GM21447 (cell line): ENCODE results near the gene CPED1.
"Not testable (repeated sequence)": the region's sequence is repeated elsewhere in the genome, so short reads cannot be mapped to it uniquely, and the experiment has no call there.

Source experiments
- ATAC-seq: cut with Tn5 transposase; IDR thresholded peaks from one replicate; pipeline ENCODE4 v1.9.1; 2021; ENCODE audit not compliant: unreplicated experiment

The CPED1 gene

GRCh38 chr7:120979765-120980499, 8.6 kb upstream of the CPED1 start:
- no peak for ATAC-seq

DNA sequence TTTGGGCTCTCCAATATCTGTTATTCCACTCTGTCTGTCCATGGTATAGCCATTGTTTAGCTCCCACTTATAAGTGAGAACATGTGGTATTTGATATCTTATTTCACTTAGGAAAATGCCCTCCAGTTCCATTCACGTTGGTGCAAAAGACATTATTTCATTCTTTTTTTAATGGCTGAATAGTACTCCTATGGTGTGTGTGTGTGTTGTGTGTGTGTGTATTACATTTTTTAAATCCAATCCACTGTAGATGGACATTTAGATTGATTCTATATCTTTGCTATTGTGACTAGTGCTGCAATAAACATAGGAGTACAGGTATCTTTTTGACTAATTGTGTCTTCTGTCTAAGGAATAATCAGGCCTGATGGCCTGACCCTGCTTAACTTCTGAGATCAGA, 7.4 kb upstream of the CPED1 start:
- no peak for ATAC-seq

DNA sequence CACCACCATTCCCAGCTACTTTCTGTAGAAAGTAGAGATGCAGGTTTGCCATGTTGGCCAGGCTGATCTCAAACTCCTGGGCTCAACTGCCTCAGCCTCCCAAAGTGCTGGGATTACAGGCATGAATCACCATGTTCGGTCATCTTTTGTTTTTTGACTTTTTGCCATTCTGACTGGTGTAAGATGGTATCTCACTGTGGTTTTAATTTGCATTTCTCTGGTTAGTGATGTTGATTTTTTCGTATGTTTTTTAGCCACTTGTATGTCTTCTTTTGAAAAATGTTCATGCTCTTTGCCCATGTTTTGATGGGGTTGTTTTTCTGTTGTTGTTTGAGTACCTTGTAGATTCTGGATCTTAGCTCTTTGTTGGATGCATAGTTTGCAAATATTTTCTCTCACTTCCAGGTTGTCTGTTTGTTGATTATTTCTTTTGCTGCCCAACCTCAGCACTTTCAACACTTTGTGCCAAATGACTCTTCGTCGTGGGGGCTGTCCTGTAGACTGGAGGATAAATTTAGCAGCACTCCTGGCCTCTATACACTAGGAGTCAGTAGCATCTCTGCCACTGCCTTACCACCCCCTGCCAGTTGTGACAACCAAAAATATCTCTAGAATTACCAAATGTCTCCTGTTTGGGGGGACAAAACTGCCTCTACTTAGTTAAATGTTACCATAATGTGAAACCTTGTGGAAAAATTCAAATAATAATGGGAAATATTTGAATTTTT, 6.5 kb upstream of the CPED1 start:
- ATAC-seq: no peak

DNA sequence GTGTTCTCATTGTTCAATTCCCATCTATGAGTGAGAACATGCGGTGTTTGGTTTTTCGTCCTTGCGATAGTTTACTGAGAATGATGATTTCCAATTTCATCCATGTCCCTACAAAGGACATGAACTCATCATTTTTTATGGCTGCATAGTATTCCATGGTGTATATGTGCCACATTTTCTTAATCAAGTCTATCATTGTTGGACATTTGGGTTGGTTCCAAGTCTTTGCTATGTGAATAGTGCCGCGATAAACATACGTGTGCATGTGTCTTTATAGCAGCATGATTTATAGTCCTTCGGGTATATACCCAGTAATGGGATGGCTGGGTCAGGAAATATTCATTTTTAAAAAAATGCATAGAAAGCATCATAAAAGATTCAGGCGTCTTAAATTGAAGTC, 4.9 kb upstream of the CPED1 start:
- not testable (repeated sequence) for ATAC-seq

DNA sequence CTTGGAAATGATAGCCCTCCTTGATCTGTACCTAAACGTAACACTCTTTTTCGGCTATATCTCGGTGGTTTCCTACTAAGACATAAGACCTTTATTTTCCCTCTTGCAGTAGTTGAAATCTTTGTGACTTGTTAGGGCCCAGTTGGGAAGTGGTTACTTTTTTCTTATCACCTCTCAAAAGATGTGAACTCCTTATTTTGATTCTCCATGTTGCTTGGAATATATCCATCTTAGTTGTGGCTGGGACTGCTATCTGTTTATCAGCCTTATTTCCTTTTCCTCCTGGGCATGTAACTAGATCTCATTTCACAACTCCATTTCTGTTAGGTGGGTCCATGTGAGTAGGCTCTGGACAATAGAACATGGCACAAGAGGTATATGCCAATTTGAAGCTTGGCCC, 4.1 kb upstream of the CPED1 start:
- ATAC-seq: no peak

DNA sequence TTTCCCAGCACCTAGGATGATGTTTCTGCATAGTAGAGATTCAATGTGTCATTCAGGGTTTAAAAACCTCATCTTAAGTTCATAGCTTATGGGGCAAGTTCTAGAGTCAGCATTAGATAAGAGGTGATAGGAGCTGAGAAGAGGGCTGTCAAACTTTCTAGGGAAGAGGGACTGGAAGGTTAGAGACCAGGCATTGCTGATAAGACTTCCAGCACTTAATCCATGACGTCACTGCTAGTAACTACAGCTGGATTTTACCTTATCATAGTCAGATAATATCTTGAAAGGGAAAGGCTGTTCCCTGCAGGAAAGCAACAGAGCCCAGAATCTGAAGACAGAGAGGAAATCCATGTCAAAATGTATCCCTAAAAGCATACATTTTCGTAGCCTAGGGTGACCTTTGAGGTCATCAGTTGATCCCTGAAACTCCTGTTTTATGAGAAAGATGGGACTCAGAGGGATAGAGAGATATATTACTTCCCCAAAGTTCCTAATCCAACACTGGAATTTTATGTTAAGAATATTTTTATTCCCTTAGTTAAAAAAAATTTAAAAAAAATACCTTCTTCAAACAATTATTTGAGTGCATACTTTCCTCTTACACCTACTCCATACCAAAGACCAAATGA, 3.3 kb upstream of the CPED1 start:
- no peak for ATAC-seq

GRCh38 chr7:120985839-120986238, 2.7 kb upstream of the CPED1 start:
- ATAC-seq: no peak

- no peak for ATAC-seq
Observed at GRCh38 chr7:120986650-120987049, 1.9 kb upstream of the CPED1 start.

- ATAC-seq: no peak
Observed at GRCh38 chr7:120987280-120987679, 1.2 kb upstream of the CPED1 start.

DNA sequence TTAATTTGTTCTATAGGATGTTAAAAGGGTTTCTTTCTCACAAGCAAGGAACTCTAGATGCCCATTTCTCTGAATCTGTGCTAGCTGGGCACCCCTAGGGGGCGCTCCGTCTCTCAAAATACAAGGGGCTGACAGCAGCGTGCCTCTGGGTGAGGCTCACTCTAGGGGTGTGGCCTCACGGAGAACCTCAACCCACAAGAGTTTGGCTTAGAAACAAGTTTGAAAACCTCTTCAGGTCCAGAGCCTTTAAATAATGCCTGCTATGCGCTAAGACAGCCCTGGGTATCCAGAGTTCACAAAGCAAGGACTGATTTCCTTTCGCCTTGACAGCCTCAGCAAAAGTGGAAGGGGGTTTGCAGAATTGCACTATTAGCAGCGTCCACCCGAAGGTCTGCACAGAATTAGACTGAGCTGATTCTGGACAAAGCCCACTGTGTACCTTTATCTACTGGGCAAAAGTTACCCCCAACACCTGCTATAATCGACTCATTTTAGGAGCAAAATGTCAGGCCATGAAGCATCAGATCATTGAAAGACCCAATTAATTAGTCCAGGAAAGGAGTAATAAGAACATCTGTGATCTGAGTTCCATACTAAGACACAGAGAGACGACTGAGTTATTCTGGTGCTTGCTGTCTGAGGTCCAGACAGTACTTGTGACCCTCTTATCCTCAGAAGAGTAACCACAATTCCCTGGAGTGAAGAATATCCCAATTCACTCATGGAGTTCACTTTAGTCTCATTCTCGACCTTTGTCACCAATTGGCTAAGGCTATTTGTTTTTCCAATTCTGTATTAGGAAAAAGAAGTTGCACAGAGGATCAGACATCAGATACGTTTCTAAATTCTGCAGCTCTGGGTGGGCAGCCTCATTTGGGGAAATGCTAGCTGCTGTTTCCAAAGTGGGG, 574 bp upstream of the CPED1 start:
- ATAC-seq: peak; percentile 94

DNA sequence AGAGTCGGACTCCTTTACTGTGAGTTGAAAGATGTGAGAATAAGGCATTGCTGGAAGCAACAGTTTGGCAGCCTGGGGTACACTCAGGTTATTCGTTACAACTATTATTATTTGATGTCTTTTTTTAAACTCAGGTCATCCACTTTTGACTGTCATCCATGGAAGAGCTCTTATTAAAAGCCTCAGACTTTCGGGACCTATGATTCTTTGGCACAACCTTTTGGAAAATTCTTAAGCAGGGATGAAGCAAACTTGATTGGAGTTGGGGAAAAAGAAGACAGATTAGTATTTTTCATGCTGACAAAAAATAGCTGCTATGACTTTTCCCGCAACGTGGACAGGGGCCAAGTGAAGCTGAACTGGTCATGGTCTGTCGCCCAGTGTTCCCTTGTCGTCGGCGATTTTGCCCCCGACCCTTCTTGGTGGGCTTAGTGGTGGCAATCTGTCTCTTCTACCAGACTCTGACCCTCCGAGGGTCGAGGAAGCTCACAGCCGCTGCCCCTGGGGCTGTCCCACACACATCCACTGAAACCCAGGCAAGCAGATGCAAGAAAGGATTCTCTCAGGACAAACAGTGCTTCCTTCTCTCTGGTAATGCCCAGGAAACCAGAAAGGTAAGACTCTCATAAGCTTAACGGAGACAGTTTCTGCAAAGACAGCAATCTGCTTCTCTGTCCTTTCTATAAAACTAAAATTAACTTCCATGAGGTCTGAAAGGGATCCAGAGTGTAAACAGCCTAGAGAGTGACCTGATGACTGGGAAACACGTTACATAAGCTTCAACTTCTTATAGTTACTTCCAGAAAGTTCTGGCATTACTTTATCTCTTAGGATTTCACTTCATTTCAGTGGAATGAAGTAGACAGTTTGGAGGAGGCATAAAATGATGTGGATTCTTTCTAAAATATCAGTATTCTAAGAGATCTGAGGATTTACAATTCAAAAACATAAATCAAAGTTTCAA, 1.0 kb downstream of the CPED1 start:
- no peak for ATAC-seq

- no peak for ATAC-seq
Observed at GRCh38 chr7:120990468-120991118, 2.1 kb downstream of the CPED1 start.

GRCh38 chr7:120991161-120991560, 2.6 kb downstream of the CPED1 start:
- ATAC-seq: no peak

- ATAC-seq: no peak
Observed at GRCh38 chr7:120991581-120991980, 3.1 kb downstream of the CPED1 start.

- ATAC-seq: no peak
Observed at GRCh38 chr7:120992272-120992964, 3.9 kb downstream of the CPED1 start.

DNA sequence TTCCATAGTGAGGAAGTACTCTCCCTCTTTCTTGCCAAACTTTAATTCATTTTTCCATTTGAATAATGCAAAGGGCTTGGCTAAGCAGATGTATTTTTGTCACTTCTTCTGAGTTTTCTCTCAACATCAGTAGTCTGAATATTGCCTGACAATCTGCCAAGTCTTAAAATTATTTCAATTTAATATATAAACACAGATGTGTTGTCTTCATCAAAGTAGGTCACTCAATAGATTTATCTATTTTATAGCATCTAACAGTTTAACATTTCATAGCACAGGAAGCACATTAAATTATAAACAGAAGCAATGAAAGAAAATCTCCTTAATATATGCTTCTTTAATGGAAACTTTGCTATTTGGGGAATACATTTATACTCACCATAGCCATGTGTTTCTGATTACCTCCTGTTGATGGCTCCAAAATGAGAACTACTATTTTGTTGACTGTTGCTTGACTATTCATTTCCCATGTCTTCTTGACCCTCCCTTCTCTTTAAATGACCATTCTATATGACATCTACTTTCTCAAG, 4.5 kb downstream of the CPED1 start:
- ATAC-seq: no peak

- ATAC-seq: no peak
Observed at GRCh38 chr7:120993553-120994191, 5.2 kb downstream of the CPED1 start.
